Measurements from ENCODE around the gene ZBED4. TPM values are rescaled to one million over a fixed set of nuclear protein-coding genes. Genes with fewer than 3 reads are reported as not detected.
A peak's percentile ranks its signal among the peaks of the same experiment; 100 is the strongest.

ZBED4 gene
- total and polyA plus RNA-seq, 2 of the 13 experiments (the other 11 are each of a cell fraction or from before 2014, with no cell fraction given) = 5.4 to 9.6 TPM

GRCh38 chr22:49937758-49938564 is 84.3 kb downstream of the ZBED4 start (continued):
- TF ChIP-seq KLF13 (CRISPR knock-in tag; IDR thresholded peaks at IDR 0.05) (no peak), ZNF510 (CRISPR knock-in tag; IDR thresholded peaks at IDR 0.05; ENCODE audit: low read depth) (no peak; the same call in 1 of the 2 replicates), ZNF777 (CRISPR knock-in tag; IDR thresholded peaks at IDR 0.05) (peak; percentile 69), ZFP41 (CRISPR knock-in tag; IDR thresholded peaks at IDR 0.05; ENCODE audit: borderline replicate concordance) (no peak), ETS1 (CRISPR knock-in tag; IDR thresholded peaks at IDR 0.05) (0 out of 2 replicates have a peak, but pooled peaks have one; percentile 22), ARID5B (CRISPR knock-in tag; IDR thresholded peaks at IDR 0.05) (peak; percentile 76), MXD1 (CRISPR knock-in tag; IDR thresholded peaks at IDR 0.05) (0 out of 2 replicates have a peak, but pooled peaks have one; percentile 16), ZNF720 (CRISPR knock-in tag; IDR thresholded peaks at IDR 0.05) (no peak), ZNF761 (CRISPR knock-in tag; conservative IDR thresholded peaks at IDR 0.05) (no peak), ZNF296 (CRISPR knock-in tag; conservative IDR thresholded peaks at IDR 0.05) (peak; percentile 98), ZNF33A (CRISPR knock-in tag; IDR thresholded peaks at IDR 0.05; ENCODE audit: borderline replicate concordance) (no peak), TERF1 (CRISPR knock-in tag; IDR thresholded peaks at IDR 0.05) (no peak), ZFAT (CRISPR knock-in tag; conservative IDR thresholded peaks at IDR 0.05) (no peak), GTF2F1 (IDR thresholded peaks at IDR 0.05; ENCODE audit: low read length) (0 out of 2 replicates have a peak, but pooled peaks have one; percentile 45), PHF8 (CRISPR knock-in tag; IDR thresholded peaks at IDR 0.05) (peak; percentile 24; the same call in 1 of the 2 replicates), FOXJ3 (CRISPR knock-in tag; IDR thresholded peaks at IDR 0.05; ENCODE audit: borderline replicate concordance) (no peak), ZBTB39 (CRISPR knock-in tag; IDR thresholded peaks at IDR 0.05) (no peak), NR1H2 (CRISPR knock-in tag; IDR thresholded peaks at IDR 0.05; ENCODE audit: borderline replicate concordance, low read depth) (no peak)

Measured in HepG2 (cell line).